HG03342 (cell line): ENCODE data around the gene RAB33A.

Experiments used
- ATAC-seq: cut with Tn5 transposase; IDR thresholded peaks from one replicate; pipeline ENCODE4 v1.9.1; 2021; ENCODE audit warnings: mild to moderate bottlenecking, moderate library complexity; ENCODE audit not compliant: unreplicated experiment

Gene RAB33A

GRCh38 chrX:130172127-130172845 is 524 bp downstream of the RAB33A start:
- no peak for ATAC-seq

- ATAC-seq, result no peak
Measured at GRCh38 chrX:130173190-130173895, 1.6 kb downstream of the RAB33A start.

GRCh38 chrX:130174045-130174704 is 2.4 kb downstream of the RAB33A start:
- ATAC-seq, result no peak

- ATAC-seq, result no peak
Measured at GRCh38 chrX:130174937-130175336, 3.2 kb downstream of the RAB33A start.

- peak; percentile 71 for ATAC-seq
Measured at GRCh38 chrX:130176354-130176776, 4.6 kb downstream of the RAB33A start.

- ATAC-seq, result no peak
Measured at GRCh38 chrX:130176942-130177341, 5.2 kb downstream of the RAB33A start.

GRCh38 chrX:130179170-130179569 is 7.4 kb downstream of the RAB33A start:
- ATAC-seq, result no peak

GRCh38 chrX:130179579-130180215 is 7.9 kb downstream of the RAB33A start:
- ATAC-seq, result no peak

- ATAC-seq, result no peak
Measured at GRCh38 chrX:130184168-130184567, 12.4 kb downstream of the RAB33A start.

GRCh38 chrX:130184857-130185256 is 13.1 kb downstream of the RAB33A start:
- ATAC-seq, result no peak

GRCh38 chrX:130186651-130187050 is 14.9 kb downstream of the RAB33A start:
- no peak for ATAC-seq

- no peak for ATAC-seq
Measured at GRCh38 chrX:130190801-130191200, 19.0 kb downstream of the RAB33A start.

GRCh38 chrX:130196466-130196865 is 24.7 kb downstream of the RAB33A start:
- ATAC-seq, result no peak

- no peak for ATAC-seq
Measured at GRCh38 chrX:130197464-130197863, 25.7 kb downstream of the RAB33A start.

- no peak for ATAC-seq
Measured at GRCh38 chrX:130204647-130205046, 32.9 kb downstream of the RAB33A start.

GRCh38 chrX:130211415-130212186 is 39.8 kb downstream of the RAB33A start:
- no peak for ATAC-seq

- ATAC-seq, result no peak
Measured at GRCh38 chrX:130212371-130212770, 40.6 kb downstream of the RAB33A start.

- no peak for ATAC-seq
Measured at GRCh38 chrX:130213376-130213775, 41.6 kb downstream of the RAB33A start.

- peak; percentile 53 for ATAC-seq
Measured at GRCh38 chrX:130216320-130216719, 44.6 kb downstream of the RAB33A start.

GRCh38 chrX:130224810-130225209 is 53.0 kb downstream of the RAB33A start:
- ATAC-seq, result no peak

- ATAC-seq, result no peak
Measured at GRCh38 chrX:130228871-130229270, 57.1 kb downstream of the RAB33A start.
